Tibial nerve (tissue), 4 donors: ENCODE data around the gene CHST10. TPM values are rescaled to one million over a fixed set of nuclear protein-coding genes. Genes with fewer than 3 reads are reported as not detected.
"Not testable (repeated sequence)": the region's sequence is repeated elsewhere in the genome, so short reads cannot be mapped to it uniquely, and the experiment has no call there.

Source experiments
- DNase-seq, 2 donors: peaks; one replicate each; pipeline ENCODE4 v3.0.0-alpha.2; 2019; ENCODE audit warnings: low spot score in 2 of 2
- H3K27ac ChIP-seq, 4 donors: fragments of 200-600 bp; sonication (generic) in 3 of 4; one replicate each; pipeline ENCODE4 v1.5.1; 2017 to 2019; ENCODE audit warnings: mild to moderate bottlenecking in 1 of 4
- H3K27me3 ChIP-seq, 2 donors: fragments of 200-600 bp; sonication (generic) in 1 of 2; one replicate each; pipeline versions ENCODE4 v1.5.1 to v1.6.0; 2017 to 2019
- H3K36me3 ChIP-seq, 3 donors: fragments of 200-600 bp; sonication (generic); one replicate each; pipeline ENCODE4 v1.5.1; 2018 to 2019
- H3K4me1 ChIP-seq, 4 donors: fragments of 200-600 bp; sonication (generic) in 3 of 4; one replicate each; pipeline ENCODE4 v1.5.1; 2017 to 2019
- H3K4me3 ChIP-seq, 4 donors: fragments of 200-600 bp; sonication (generic) in 3 of 4; one replicate each; pipeline ENCODE4 v1.5.1; 2017 to 2019; ENCODE audit warnings: mild to moderate bottlenecking in 1 of 4, moderate library complexity in 1 of 4
- H3K9me3 ChIP-seq, 4 donors: fragments of 200-600 bp; sonication (generic) in 3 of 4; one replicate each; pipeline ENCODE4 v1.5.1; 2017 to 2019
- CTCF ChIP-seq, 5 experiments: fragments of 200-600 bp in 3 of 5; fragments of 450-650 bp in 2 of 5; sonication (generic) in 3 of 5; IDR thresholded peaks; one replicate each; pipeline ENCODE4 v1.5.1; 2016 to 2019; ENCODE audit warnings: antibody characterized with exemption in 5 of 5, mild to moderate bottlenecking in 3 of 5, moderate library complexity in 2 of 5
- EP300 ChIP-seq, 2 donors: sonication (generic); formaldehyde crosslinking; IDR thresholded peaks; one replicate each; pipeline ENCODE4 v1.6.1; 2017; ENCODE audit warnings: antibody characterized with exemption in 2 of 2, mild to moderate bottlenecking in 1 of 2
- POLR2A ChIP-seq, 2 donors: fragments of 450-650 bp; IDR thresholded peaks; one replicate each; pipeline ENCODE4 v1.6.1; 2017; ENCODE audit warnings: antibody characterized with exemption in 2 of 2, mild to moderate bottlenecking in 2 of 2, moderate library complexity in 2 of 2
- WGBS, 2 donors: methylation state at CpG; one replicate each; pipeline ENCODE4 v1.1.5; 2018; 5-methylcytosine and 5-hydroxymethylcytosine counted together
- total RNA-seq, 4 donors: library from RNA; depleted of rRNA; stranded (reverse); fragments of >200 nt; gene quantifications; one replicate each; pipeline ENCODE4 v1.1.0, GENCODE V29; 2016

CHST10 gene
- total RNA-seq, 4 donors from 2014 or later, result 9.4 to 17.1 (median 13.0) TPM

DNA sequence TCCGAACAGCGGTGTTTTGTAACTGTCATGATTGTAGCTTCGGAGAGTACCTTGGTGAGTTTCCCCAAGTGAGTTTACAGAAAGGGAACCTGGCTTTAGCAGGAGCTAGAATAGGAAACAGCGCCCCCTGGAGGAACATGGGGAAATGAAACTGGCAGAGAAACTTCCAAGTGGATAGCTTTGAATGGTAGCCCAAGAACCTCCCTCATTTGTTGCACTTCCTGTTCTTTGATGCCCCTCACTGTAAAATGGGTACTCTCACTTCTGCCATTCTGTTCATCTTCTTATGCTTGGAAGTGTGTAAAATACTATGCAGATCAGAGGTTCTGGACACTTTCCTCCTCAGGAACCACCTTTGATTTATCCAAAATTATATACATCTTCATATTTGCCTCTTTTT lies 36.2 kb downstream of the CHST10 start:
- peak; percentile 64 to 80 for DNase-seq
- no peak overlapping the region for H3K27ac ChIP-seq

DNA sequence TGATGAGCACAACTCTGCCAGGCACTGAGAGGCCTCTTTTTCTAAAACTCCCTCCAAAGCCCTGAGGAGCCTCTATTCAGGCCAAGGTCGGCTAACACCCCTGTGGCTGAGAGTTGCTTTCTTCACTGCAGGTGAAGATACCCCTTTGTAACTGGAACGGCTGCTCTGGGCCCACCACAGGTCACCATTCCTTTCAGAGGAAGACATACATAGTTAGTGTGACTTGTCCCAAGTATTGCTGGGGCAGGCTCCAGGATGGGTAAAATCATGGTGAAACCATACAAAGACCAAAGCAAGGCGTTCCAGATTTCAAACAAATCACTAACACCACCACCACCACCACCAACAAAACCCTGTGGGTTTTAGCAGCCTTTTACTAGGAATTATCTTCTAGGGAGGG lies 36.8 kb downstream of the CHST10 start:
- Histone ChIP-seq H3K9me3 (no peaks in the 10 kb centered on the region), H3K4me1 (no peaks in the 10 kb centered on the region), H3K27ac (no peak overlapping the region), H3K36me3 (no peaks in the 10 kb centered on the region), H3K27me3 (no peaks in the 10 kb centered on the region), H3K4me3 (no peak overlapping the region)
- TF ChIP-seq POLR2A (IDR thresholded peaks at IDR 0.05) (no peak), CTCF (IDR thresholded peaks at IDR 0.05) (no peak)
- 79 to 85% methylated on average over 3 of the region's 3 CpGs for WGBS, 2 donors
- DNase-seq, result no peak

More for the DNA sequence above, 36.2 kb downstream of the CHST10 start:
- no peaks in the 10 kb centered on the region for H3K9me3 ChIP-seq
- TF ChIP-seq CTCF (IDR thresholded peaks at IDR 0.05) (peak; percentile 66 to 76 (median 72)), POLR2A (IDR thresholded peaks at IDR 0.05) (no peak)
- H3K4me3 ChIP-seq, result no peak overlapping the region
- no peaks in the 10 kb centered on the region for H3K36me3 ChIP-seq
- 30 to 55% methylated on average over 4 of the region's 4 CpGs for WGBS, 2 donors
- H3K4me1 ChIP-seq, result no peaks in the 10 kb centered on the region
- no peaks in the 10 kb centered on the region for H3K27me3 ChIP-seq

- TF ChIP-seq EP300 (IDR thresholded peaks at IDR 0.05), result no peak
- no peak for TF ChIP-seq POLR2A (IDR thresholded peaks at IDR 0.05)
- no peak for TF ChIP-seq CTCF (IDR thresholded peaks at IDR 0.05)
- no peaks in the 10 kb centered on the region for H3K36me3 ChIP-seq
- H3K9me3 ChIP-seq, result peaks cover 0 to 13% (median 2%) of the 10 kb centered on the region in 4 donors
- H3K4me1 ChIP-seq, result no peaks in the 10 kb centered on the region
- no peak for DNase-seq
- WGBS, 2 donors, result 93 to 96% methylated on average over 7 of the region's 7 CpGs
- H3K4me3 ChIP-seq, result no peak overlapping the region
- no peak overlapping the region for H3K27ac ChIP-seq
- no peaks in the 10 kb centered on the region for H3K27me3 ChIP-seq
These were observed 40.6 kb downstream of the CHST10 start for GRCh38 chr2:100376836-100377235.

- DNase-seq, result no peak
- WGBS, 2 donors, result 59 to 75% methylated on average over 1 of the region's 1 CpG
- Histone ChIP-seq H3K4me1 (peaks cover 0 to 6% (median 0%) of the 10 kb centered on the region in 4 donors), H3K36me3 (no peaks in the 10 kb centered on the region), H3K4me3 (no peak overlapping the region), H3K27ac (no peak overlapping the region), H3K27me3 (no peaks in the 10 kb centered on the region), H3K9me3 (peaks cover 0 to 32% (median 0%) of the 10 kb centered on the region in 4 donors)
- no peak for TF ChIP-seq POLR2A (IDR thresholded peaks at IDR 0.05)
- no peak for TF ChIP-seq CTCF (IDR thresholded peaks at IDR 0.05)
- no peak for TF ChIP-seq EP300 (IDR thresholded peaks at IDR 0.05)
These were observed 50.3 kb downstream of the CHST10 start for GRCh38 chr2:100367163-100367562.

DNA sequence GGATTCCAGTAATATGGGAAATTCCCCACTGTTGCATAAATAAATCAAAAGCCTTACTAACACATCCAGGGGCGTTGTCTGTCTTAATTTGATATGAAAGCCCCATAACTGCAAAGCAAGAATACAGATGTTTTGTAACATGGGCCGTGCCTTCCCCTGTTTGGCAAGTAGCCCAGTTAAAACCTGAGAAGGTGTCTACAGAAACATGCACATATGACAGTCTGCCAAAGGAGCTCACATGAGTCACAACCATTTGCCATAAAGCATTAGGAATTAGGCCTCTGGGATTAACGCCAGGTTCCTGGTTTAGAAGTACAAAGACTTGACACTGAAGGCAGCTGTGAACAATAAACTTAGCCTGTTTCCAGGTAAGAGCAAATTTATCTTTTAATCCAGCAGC lies 52.0 kb downstream of the CHST10 start:
- Histone ChIP-seq H3K36me3 (no peaks in the 10 kb centered on the region), H3K9me3 (peaks cover 0 to 31% (median 0%) of the 10 kb centered on the region in 4 donors), H3K4me1 (peaks cover 0 to 6% (median 0%) of the 10 kb centered on the region in 4 donors), H3K27ac (no peak overlapping the region), H3K27me3 (no peaks in the 10 kb centered on the region), H3K4me3 (no peak overlapping the region)
- TF ChIP-seq CTCF (IDR thresholded peaks at IDR 0.05) (no peak), EP300 (IDR thresholded peaks at IDR 0.05) (no peak)
- WGBS, 2 donors, result 54 to 63% methylated on average over 3 of the region's 3 CpGs
- DNase-seq, result no peak

- not testable (repeated sequence) for DNase-seq, H3K4me1 ChIP-seq, H3K4me3 ChIP-seq, H3K27ac ChIP-seq, H3K27me3 ChIP-seq, H3K36me3 ChIP-seq
- 89 to 92% methylated on average over 7 of the region's 7 CpGs for WGBS, 2 donors
- peaks cover 0 to 22% (median 0%) of the 10 kb centered on the region in 4 donors for H3K9me3 ChIP-seq
These were observed 55.2 kb downstream of the CHST10 start for GRCh38 chr2:100362269-100362668.
